Stimulated activated naive CD4-positive, alpha-beta T cell (primary cell): Measurements from ENCODE around the gene KLRC3.
"Not testable (repeated sequence)": the region's sequence is repeated elsewhere in the genome, so short reads cannot be mapped to it uniquely, and the experiment has no call there.

Source experiments
- DNase-seq, 6 experiments: peaks; one replicate each; lab custom pipeline; 2025; lab: John Stamatoyannopoulos, UW

Gene KLRC3

GRCh38 chr12:10420334-10420733 is at the start of gene KLRC3:
TSS of gene KLRC3 (minus strand) at chr12:10420595. CDS start at chr12:10420550, 45 bp downstream.
- DNase-seq: not testable (repeated sequence)

GRCh38 chr12:10469701-10470100 is 49.3 kb upstream of the KLRC3 start:
- DNase-seq: no peak

GRCh38 chr12:10466311-10466710 is 45.9 kb upstream of the KLRC3 start:
- no peak for DNase-seq

GRCh38 chr12:10457760-10458159 is 37.4 kb upstream of the KLRC3 start:
- no peak for DNase-seq

- no peak for DNase-seq
Measured at GRCh38 chr12:10456856-10457255, 36.5 kb upstream of the KLRC3 start.

GRCh38 chr12:10455766-10456165 is 35.4 kb upstream of the KLRC3 start:
- DNase-seq: no peak

GRCh38 chr12:10454531-10454930 is 34.1 kb upstream of the KLRC3 start:
- DNase-seq: no peak

- DNase-seq: no peak
Measured at GRCh38 chr12:10453156-10453555, 32.8 kb upstream of the KLRC3 start, which contains the start of gene KLRC1. TSS of gene KLRC1 (minus strand) at chr12:10453377. CDS start at chr12:10451156, 2,221 bp downstream.

GRCh38 chr12:10448236-10448635 is 27.8 kb upstream of the KLRC3 start:
- no peak for DNase-seq

- DNase-seq: not testable (repeated sequence)
Measured at GRCh38 chr12:10446052-10446451, 25.7 kb upstream of the KLRC3 start.

- not testable (repeated sequence) for DNase-seq
Measured at GRCh38 chr12:10441144-10441543, 20.7 kb upstream of the KLRC3 start.

- DNase-seq: not testable (repeated sequence)
Measured at GRCh38 chr12:10439608-10440274, 19.3 kb upstream of the KLRC3 start.

- DNase-seq: not testable (repeated sequence)
Measured at GRCh38 chr12:10437601-10438000, 17.2 kb upstream of the KLRC3 start.

GRCh38 chr12:10435816-10436215 is 15.4 kb upstream of the KLRC3 start, which contains the start of gene KLRC2:
TSS of gene KLRC2 (minus strand) at chr12:10436010. CDS start at chr12:10435986, 24 bp downstream.
- DNase-seq: not testable (repeated sequence)

- DNase-seq: not testable (repeated sequence)
Measured at GRCh38 chr12:10430623-10431022, 10.2 kb upstream of the KLRC3 start.

GRCh38 chr12:10425938-10426337 is 5.5 kb upstream of the KLRC3 start:
- DNase-seq: not testable (repeated sequence)

GRCh38 chr12:10424260-10424899 is 4.0 kb upstream of the KLRC3 start:
- not testable (repeated sequence) for DNase-seq

- not testable (repeated sequence) for DNase-seq
Measured at GRCh38 chr12:10422159-10422558, 1.8 kb upstream of the KLRC3 start.

GRCh38 chr12:10409392-10409791 is 11.0 kb downstream of the KLRC3 start, which contains the start of gene KLRC4:
TSS of gene KLRC4 (minus strand) at chr12:10409757. CDS start at chr12:10409575, 182 bp downstream.
- DNase-seq: no peak

- no peak for DNase-seq
Measured at GRCh38 chr12:10408842-10409241, 11.6 kb downstream of the KLRC3 start.

- DNase-seq: no peak
Measured at GRCh38 chr12:10406725-10407124, 13.7 kb downstream of the KLRC3 start.

GRCh38 chr12:10405294-10405693 is 15.1 kb downstream of the KLRC3 start:
- DNase-seq: no peak

- no peak for DNase-seq
Measured at GRCh38 chr12:10404798-10405197, 15.6 kb downstream of the KLRC3 start.
